Lung (tissue), 12 donors: ENCODE data around the gene MEF2D. TPM values are rescaled to one million over a fixed set of nuclear protein-coding genes. Genes with fewer than 3 reads are reported as not detected.
A peak's percentile ranks its signal among the peaks of the same experiment; 100 is the strongest.

Experiments
- ATAC-seq: fragments of 200-7000 bp; cut with Tn5 transposase; one replicate; pipeline ENCODE4 v1.9.1; 2020; ENCODE audit warnings: moderate number of reproducible peaks; ENCODE audit not compliant: insufficient read depth, low FRiP score
- DNase-seq, 3 donors: peaks; one replicate each; pipeline ENCODE4 v3.0.0-alpha.2; 2013 to 2017
- H3K27ac ChIP-seq, 2 donors: one replicate each; pipeline ENCODE4 v1.5.1; 2013; ENCODE audit warnings: mild to moderate bottlenecking in 2 of 2, moderate library complexity in 2 of 2, control low read depth in 1 of 2, inconsistent platforms in 1 of 2, low read depth in 1 of 2, low read length in 1 of 2
- H3K27me3 ChIP-seq, 3 donors: one replicate each; pipeline ENCODE4 v1.5.1; 2013; ENCODE audit warnings: low read length in 2 of 3; ENCODE audit not compliant: control insufficient read depth in 3 of 3, insufficient read depth in 3 of 3
- H3K36me3 ChIP-seq, 4 donors: one replicate each; pipeline ENCODE4 v1.5.1; 2013; ENCODE audit warnings: low read length in 4 of 4, mild to moderate bottlenecking in 1 of 4, moderate library complexity in 1 of 4; ENCODE audit not compliant: control insufficient read depth in 4 of 4, insufficient read depth in 4 of 4
- H3K4me1 ChIP-seq, 5 donors: one replicate each; pipeline ENCODE4 v1.5.1; 2013; ENCODE audit warnings: low read length in 5 of 5, mild to moderate bottlenecking in 2 of 5, moderate library complexity in 1 of 5; ENCODE audit not compliant: control insufficient read depth in 5 of 5, insufficient read depth in 5 of 5
- H3K4me3 ChIP-seq: one replicate; pipeline ENCODE4 v1.5.1; 2013; ENCODE audit warnings: mild to moderate bottlenecking, control low read depth, moderate library complexity
- H3K9ac ChIP-seq, 2 donors: one replicate each; pipeline ENCODE4 v1.5.1; 2013; ENCODE audit warnings: low read length in 2 of 2, control low read depth in 1 of 2; ENCODE audit not compliant: insufficient read depth in 1 of 2
- H3K9me3 ChIP-seq, 4 donors: one replicate each; pipeline ENCODE4 v1.5.1; 2013; ENCODE audit warnings: low read length in 3 of 4, mild to moderate bottlenecking in 1 of 4, moderate library complexity in 1 of 4; ENCODE audit not compliant: control insufficient read depth in 4 of 4, insufficient read depth in 3 of 4
- WGBS, 2 donors: extraction: QIAGEN DNeasy Blood & Tissue Kit; methylation state at CpG; one replicate each; pipeline ENCODE4 v1.1.7; 2013; 5-methylcytosine and 5-hydroxymethylcytosine counted together
- polyA plus RNA-seq, 2 donors: library from polyadenylated mRNA; stranded (reverse); fragments of 200-250 nt; gene quantifications; one replicate each; pipeline ENCODE4 v1.2.1, GENCODE V29; 2013
- total RNA-seq, 2 donors: library from RNA; depleted of rRNA in 1 of 2; stranded (reverse); fragments of >200 nt in 1 of 2; gene quantifications; one replicate each; pipeline ENCODE4 v1.2.1, GENCODE V29; 2014 to 2021
- TF ChIP-seq, protein P1 (sequence below): IDR thresholded peaks from 2 replicates; pipeline ENCODE4 v1.5.1; 2012; ENCODE audit warnings: mild to moderate bottlenecking; ENCODE audit errors: control extremely low read depth, extremely low read depth
- donor health status: control.
- donor health status: control.
- donor health status: Bipolar disorder and iron deficiency.
- donor health status: healthy.
- donor health status: DM: yes; HTN: yes; CAD: no.

Gene MEF2D
- total and polyA plus RNA-seq, 4 donors = 23.0 to 52.5 (median 23.1) TPM

DNA sequence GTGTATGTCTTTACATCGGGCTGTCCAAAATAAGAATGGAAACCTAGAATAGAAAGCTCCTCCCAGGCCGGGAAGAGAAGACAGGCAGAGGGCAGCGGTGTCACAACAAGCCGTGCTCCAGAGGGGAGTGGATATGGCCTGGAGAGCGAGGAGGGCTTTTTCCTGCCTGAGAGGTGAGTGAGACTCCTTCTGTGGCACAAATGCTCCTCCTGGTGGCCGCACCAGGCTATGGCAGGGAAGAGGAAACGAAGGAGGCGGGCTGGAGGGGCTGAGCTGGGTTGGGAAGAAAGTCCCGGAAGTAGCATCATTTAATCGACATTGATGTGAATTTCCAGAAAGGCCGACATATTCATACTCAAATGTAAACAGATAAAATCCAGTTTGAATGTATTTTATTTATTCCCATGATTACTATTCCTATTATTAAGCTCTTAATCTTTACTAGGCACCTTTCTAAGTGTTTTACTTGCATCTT is 54.7 kb downstream of the MEF2D start:
- Histone ChIP-seq H3K4me3 (no peak overlapping the region), H3K36me3 (no peaks in the 10 kb centered on the region), H3K4me1 (no peaks in the 10 kb centered on the region), H3K27ac (no peak overlapping the region), H3K27me3 (peaks cover 10 to 67% (median 44%) of the 10 kb centered on the region in 3 donors), H3K9ac (no peak overlapping the region), H3K9me3 (no peaks in the 10 kb centered on the region)
- ATAC-seq (peak; percentile 86), DNase-seq (peak; percentile 82 to 86 (median 85))
- TF ChIP-seq, protein P1, sequence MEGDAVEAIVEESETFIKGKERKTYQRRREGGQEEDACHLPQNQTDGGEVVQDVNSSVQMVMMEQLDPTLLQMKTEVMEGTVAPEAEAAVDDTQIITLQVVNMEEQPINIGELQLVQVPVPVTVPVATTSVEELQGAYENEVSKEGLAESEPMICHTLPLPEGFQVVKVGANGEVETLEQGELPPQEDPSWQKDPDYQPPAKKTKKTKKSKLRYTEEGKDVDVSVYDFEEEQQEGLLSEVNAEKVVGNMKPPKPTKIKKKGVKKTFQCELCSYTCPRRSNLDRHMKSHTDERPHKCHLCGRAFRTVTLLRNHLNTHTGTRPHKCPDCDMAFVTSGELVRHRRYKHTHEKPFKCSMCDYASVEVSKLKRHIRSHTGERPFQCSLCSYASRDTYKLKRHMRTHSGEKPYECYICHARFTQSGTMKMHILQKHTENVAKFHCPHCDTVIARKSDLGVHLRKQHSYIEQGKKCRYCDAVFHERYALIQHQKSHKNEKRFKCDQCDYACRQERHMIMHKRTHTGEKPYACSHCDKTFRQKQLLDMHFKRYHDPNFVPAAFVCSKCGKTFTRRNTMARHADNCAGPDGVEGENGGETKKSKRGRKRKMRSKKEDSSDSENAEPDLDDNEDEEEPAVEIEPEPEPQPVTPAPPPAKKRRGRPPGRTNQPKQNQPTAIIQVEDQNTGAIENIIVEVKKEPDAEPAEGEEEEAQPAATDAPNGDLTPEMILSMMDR = peak; percentile 95
- WGBS, 2 donors = 2% methylated on average over 11 of the region's 11 CpGs

DNA sequence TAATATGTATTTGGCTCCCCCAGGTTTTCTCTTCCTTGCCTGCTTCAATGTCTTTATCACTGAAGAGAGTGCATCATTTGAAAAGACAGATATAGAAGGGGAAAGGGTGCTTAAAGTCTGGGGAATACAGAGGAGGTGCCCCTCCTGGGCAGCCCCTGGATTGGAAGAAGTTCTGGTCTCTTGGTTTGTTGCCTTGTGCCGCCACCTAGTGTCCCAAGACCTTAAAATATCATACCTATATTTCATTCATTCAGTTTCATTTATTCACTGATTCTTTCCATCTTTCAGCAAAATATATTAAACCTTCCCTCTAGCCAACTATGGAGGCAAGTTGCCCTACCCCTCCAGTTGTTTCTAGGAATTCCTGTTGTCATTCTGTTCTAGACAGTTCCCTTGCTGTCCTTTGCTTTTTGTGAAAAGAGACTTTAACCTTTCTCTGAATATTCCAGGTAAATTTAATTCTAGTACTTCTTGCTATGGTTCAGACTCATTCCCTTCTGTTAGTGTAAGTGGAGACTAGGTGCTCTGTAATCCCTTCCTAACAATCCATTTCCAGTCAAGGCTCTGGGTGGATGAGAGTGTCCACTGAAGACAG is 56.1 kb downstream of the MEF2D start:
- H3K9ac ChIP-seq = no peak overlapping the region
- no peaks in the 10 kb centered on the region for H3K36me3 ChIP-seq
- no peak overlapping the region for H3K4me3 ChIP-seq
- no peak overlapping the region for H3K27ac ChIP-seq
- H3K4me1 ChIP-seq = peaks cover 0 to 2% (median 0%) of the 10 kb centered on the region in 5 donors
- H3K27me3 ChIP-seq = peaks cover 10 to 69% (median 55%) of the 10 kb centered on the region in 3 donors
- WGBS, 2 donors = 17 to 21% methylated on average over 1 of the region's 1 CpG
- H3K9me3 ChIP-seq = no peaks in the 10 kb centered on the region
- ATAC-seq = no peak
- TF ChIP-seq, protein P1 = no peak
- no peak for DNase-seq

DNA sequence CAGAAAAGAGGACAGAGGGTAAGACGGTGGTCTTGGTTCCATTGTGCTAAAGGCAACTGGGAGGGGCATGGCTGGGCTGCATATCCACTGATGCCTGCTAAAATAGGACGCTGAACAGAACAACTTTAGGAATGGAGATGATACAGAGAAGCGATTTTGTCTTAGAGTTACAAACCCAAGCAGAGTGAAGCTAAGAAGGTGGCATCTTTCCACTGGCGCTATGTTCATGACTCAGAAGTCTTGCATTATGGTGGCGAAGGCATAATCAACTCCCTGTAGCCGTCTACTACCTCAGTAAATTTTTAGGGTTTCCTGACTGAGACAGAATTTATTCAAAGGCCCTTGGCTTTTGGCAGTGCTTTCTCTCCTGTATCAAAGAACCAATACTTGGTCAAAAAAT is 57.3 kb downstream of the MEF2D start:
- no peak for ATAC-seq
- Histone ChIP-seq H3K4me1 (peaks cover 0 to 2% (median 0%) of the 10 kb centered on the region in 5 donors), H3K9me3 (no peaks in the 10 kb centered on the region), H3K9ac (no peak overlapping the region), H3K4me3 (no peak overlapping the region), H3K27me3 (peaks cover 10 to 81% (median 65%) of the 10 kb centered on the region in 3 donors), H3K27ac (no peak overlapping the region), H3K36me3 (no peaks in the 10 kb centered on the region)
- TF ChIP-seq, protein P1 = no peak
- DNase-seq = no peak
- WGBS, 2 donors = 54 to 58% methylated on average over 6 of the region's 6 CpGs
